MM.1S (cell line): Measurements from ENCODE around the gene PGF.

Source experiments
- DNase-seq: peaks from one replicate; pipeline ENCODE4 v3.0.0-alpha.2; 2015
- H2AFZ ChIP-seq: fragments of 300-600 bp; sonication (generic); 2 replicates; pipeline ENCODE4 v1.6.0; 2016; ENCODE audit warnings: antibody characterized with exemption, low read length
- H3F3A ChIP-seq: fragments of 300-600 bp; sonication (generic); 2 replicates; pipeline ENCODE4 v1.6.1; 2016; ENCODE audit warnings: mild to moderate bottlenecking, antibody characterized with exemption, low read length, moderate library complexity, mixed read lengths; ENCODE audit not compliant: insufficient read depth
- H3K27ac ChIP-seq: fragments of 300-600 bp; sonication (generic); 2 replicates; pipeline ENCODE4 v1.5.1; 2016; ENCODE audit warnings: mild to moderate bottlenecking, low read length
- H3K27me3 ChIP-seq: fragments of 300-600 bp; sonication (generic); replicated peaks from 2 replicates; pipeline ENCODE4 v1.6.0; 2016; ENCODE audit warnings: low read length; ENCODE audit not compliant: insufficient read depth
- H3K36me3 ChIP-seq: fragments of 300-600 bp; sonication (generic); replicated peaks from 2 replicates; pipeline ENCODE4 v1.6.1; 2016; ENCODE audit warnings: mild to moderate bottlenecking, low read length, mixed read lengths; ENCODE audit not compliant: insufficient read depth
- H3K4me1 ChIP-seq: fragments of 300-600 bp; sonication (generic); 2 replicates; pipeline ENCODE4 v1.6.1; 2016; ENCODE audit warnings: low read length, mixed read lengths
- H3K4me2 ChIP-seq: fragments of 300-600 bp; sonication (generic); 2 replicates; pipeline ENCODE4 v1.6.0; 2016; ENCODE audit warnings: low read depth, low read length
- H3K4me3 ChIP-seq: fragments of 300-600 bp; sonication (generic); 2 replicates; pipeline ENCODE4 v1.5.1; 2016; ENCODE audit warnings: low read length, mixed read lengths
- H3K79me2 ChIP-seq: fragments of 300-600 bp; sonication (generic); 2 replicates; pipeline ENCODE4 v1.6.1; 2016; ENCODE audit warnings: mixed run types, low read length, mixed read lengths
- H3K9ac ChIP-seq: fragments of 300-600 bp; sonication (generic); 2 replicates; pipeline ENCODE4 v1.6.1; 2016; ENCODE audit warnings: low read length, mixed read lengths
- H3K9me2 ChIP-seq: fragments of 300-600 bp; sonication (generic); replicated peaks from 2 replicates; pipeline ENCODE4 v1.6.1; 2016; ENCODE audit warnings: mild to moderate bottlenecking, low read length, mixed read lengths; ENCODE audit not compliant: insufficient read depth
- H3K9me3 ChIP-seq: fragments of 300-600 bp; sonication (generic); replicated peaks from 2 replicates; pipeline ENCODE4 v1.6.1; 2016; ENCODE audit warnings: mild to moderate bottlenecking, low read length, mixed read lengths; ENCODE audit not compliant: insufficient read depth
- H4K20me1 ChIP-seq: fragments of 300-600 bp; sonication (generic); 2 replicates; pipeline ENCODE4 v1.6.1; 2016; ENCODE audit warnings: mild to moderate bottlenecking, low read length, moderate library complexity, mixed read lengths; ENCODE audit not compliant: insufficient read depth
- EZH2 ChIP-seq: fragments of 300-600 bp; sonication (generic); optimal IDR thresholded peaks from 2 replicates; pipeline ENCODE3; 2017; ENCODE audit warnings: low read depth, mild to moderate bottlenecking, antibody characterized with exemption, low read length, mixed read lengths
- EZH2phosphoT487 ChIP-seq: fragments of 300-600 bp; sonication (generic); IDR thresholded peaks from 2 replicates; pipeline ENCODE4 v1.6.1; 2018; ENCODE audit warnings: antibody characterized with exemption, low read length
- TF ChIP-seq, protein P1 (sequence below): fragments of 300-600 bp; sonication (generic); IDR thresholded peaks from 2 replicates; pipeline ENCODE4 v1.5.1; 2016; ENCODE audit warnings: antibody characterized with exemption, low read length, mixed read lengths

Gene PGF

DNA sequence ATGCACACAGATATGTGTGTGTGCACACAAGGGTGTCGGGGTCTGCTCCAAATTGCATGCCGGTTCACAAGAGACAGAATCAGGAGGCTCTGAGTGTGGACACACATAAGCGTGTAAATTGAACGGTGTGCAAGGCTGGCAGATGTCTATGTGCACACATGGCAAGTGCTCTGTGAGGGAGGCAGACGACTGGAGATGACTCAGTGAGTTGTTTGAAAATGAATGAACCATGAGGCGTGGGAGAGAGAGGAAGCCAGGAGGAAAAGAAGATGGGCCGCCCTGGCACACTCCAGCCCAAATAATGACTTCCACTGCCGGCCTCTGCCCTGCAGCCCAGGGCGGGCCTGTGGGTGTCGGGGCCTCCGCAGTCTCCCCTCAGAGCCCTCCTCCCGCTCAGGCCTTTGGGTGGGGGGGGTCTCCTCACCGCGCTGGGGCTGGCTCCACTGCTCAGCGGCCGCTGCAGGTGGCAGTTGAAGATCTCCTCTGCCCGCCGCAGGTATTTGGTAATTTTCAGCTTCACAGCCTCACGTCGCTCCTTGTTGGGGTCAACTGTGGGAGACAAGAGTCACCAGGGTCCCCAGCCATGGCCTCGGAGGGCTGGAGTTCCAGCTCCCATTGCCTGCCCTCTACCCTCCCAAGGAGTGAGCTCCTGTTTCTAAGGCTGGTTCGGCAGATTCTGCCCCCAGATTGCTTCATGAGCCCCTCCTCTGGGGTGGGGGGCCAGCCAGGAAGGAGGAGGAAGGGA is 35.8 kb downstream of the PGF start:
- Histone ChIP-seq H3K9ac (no peak overlapping the region), H3K27ac (no peak overlapping the region), H3K4me2 (no peak overlapping the region), H2AFZ (no peak overlapping the region), H3F3A (no peaks in the 10 kb centered on the region), H3K9me2 (no peaks in the 10 kb centered on the region), H3K9me3 (no peaks in the 10 kb centered on the region), H3K4me3 (no peak overlapping the region), H3K4me1 (no peaks in the 10 kb centered on the region), H3K36me3 (no peaks in the 10 kb centered on the region), H4K20me1 (no peaks in the 10 kb centered on the region), H3K79me2 (no peaks in the 10 kb centered on the region), H3K27me3 (no peaks in the 10 kb centered on the region)
- no peak for DNase-seq
- TF ChIP-seq EZH2phosphoT487: no peak
- TF ChIP-seq EZH2: no peak
- TF ChIP-seq, protein P1, sequence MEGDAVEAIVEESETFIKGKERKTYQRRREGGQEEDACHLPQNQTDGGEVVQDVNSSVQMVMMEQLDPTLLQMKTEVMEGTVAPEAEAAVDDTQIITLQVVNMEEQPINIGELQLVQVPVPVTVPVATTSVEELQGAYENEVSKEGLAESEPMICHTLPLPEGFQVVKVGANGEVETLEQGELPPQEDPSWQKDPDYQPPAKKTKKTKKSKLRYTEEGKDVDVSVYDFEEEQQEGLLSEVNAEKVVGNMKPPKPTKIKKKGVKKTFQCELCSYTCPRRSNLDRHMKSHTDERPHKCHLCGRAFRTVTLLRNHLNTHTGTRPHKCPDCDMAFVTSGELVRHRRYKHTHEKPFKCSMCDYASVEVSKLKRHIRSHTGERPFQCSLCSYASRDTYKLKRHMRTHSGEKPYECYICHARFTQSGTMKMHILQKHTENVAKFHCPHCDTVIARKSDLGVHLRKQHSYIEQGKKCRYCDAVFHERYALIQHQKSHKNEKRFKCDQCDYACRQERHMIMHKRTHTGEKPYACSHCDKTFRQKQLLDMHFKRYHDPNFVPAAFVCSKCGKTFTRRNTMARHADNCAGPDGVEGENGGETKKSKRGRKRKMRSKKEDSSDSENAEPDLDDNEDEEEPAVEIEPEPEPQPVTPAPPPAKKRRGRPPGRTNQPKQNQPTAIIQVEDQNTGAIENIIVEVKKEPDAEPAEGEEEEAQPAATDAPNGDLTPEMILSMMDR: no peak

DNA sequence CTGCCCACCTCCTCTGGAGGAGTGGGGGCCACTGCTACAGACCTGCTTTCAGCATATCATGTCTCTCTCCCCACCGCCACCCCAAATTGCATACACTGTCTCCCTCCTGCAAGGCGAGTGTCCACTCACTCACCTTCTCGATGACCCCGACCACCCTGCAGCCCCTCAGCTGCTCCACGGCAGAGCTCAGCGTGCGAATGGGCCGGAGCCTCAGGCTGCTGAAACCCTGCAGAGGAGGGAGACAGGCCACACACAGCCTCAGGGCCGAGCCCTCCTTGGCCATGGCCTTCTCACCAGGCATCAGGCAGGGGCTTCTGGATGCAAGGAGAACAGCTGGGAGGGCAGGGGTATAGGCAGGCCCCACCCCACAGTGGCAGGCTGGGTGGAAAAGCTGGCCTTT is 37.0 kb downstream of the PGF start:
- H3K27ac ChIP-seq: no peak overlapping the region
- no peaks in the 10 kb centered on the region for H3K79me2 ChIP-seq
- H3K27me3 ChIP-seq: no peaks in the 10 kb centered on the region
- H3K9me2 ChIP-seq: no peaks in the 10 kb centered on the region
- no peak overlapping the region for H3K4me3 ChIP-seq
- H3K9ac ChIP-seq: no peak overlapping the region
- H4K20me1 ChIP-seq: no peaks in the 10 kb centered on the region
- H3K4me2 ChIP-seq: no peak overlapping the region
- DNase-seq: no peak
- H3F3A ChIP-seq: no peaks in the 10 kb centered on the region
- H3K9me3 ChIP-seq: no peaks in the 10 kb centered on the region
- TF ChIP-seq EZH2phosphoT487 (no peak), EZH2 (no peak)
- TF ChIP-seq, protein P1: no peak
- no peak overlapping the region for H2AFZ ChIP-seq
- H3K36me3 ChIP-seq: no peaks in the 10 kb centered on the region
- no peaks in the 10 kb centered on the region for H3K4me1 ChIP-seq

DNA sequence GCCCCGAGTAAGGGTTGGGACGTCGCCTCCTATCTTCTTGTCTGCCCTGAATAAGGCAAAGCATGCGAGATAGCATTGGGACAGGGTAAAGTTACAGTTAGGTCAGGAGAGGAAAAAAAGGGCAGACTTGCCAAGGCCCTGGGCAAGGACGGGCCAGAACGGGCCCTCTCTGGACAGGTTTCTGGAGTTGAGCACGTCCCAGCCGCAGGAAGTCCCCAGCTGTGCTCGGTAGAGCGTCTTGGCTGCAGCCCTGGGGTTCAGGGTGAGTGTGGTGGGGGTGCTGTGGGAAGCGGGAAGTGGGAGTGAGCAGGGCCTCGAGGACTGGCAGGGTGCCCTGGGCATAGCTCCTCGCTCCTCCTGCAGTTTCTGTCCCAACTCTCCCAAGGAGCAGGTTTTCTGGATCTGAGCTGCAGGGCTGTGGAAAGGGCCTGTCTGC is 37.7 kb downstream of the PGF start:
- Histone ChIP-seq H3K36me3 (no peaks in the 10 kb centered on the region), H3F3A (no peaks in the 10 kb centered on the region), H3K4me1 (no peaks in the 10 kb centered on the region), H3K9me2 (no peaks in the 10 kb centered on the region), H2AFZ (no peak overlapping the region), H3K27ac (no peak overlapping the region), H3K4me2 (no peak overlapping the region), H3K9ac (no peak overlapping the region), H3K27me3 (no peaks in the 10 kb centered on the region), H3K9me3 (no peaks in the 10 kb centered on the region), H3K79me2 (no peaks in the 10 kb centered on the region), H3K4me3 (no peak overlapping the region), H4K20me1 (no peaks in the 10 kb centered on the region)
- no peak for DNase-seq
- TF ChIP-seq EZH2 (no peak), EZH2phosphoT487 (no peak)
- TF ChIP-seq, protein P1: no peak
